ENCODE measurements around the gene HOMER1.

The HOMER1 gene

DNA sequence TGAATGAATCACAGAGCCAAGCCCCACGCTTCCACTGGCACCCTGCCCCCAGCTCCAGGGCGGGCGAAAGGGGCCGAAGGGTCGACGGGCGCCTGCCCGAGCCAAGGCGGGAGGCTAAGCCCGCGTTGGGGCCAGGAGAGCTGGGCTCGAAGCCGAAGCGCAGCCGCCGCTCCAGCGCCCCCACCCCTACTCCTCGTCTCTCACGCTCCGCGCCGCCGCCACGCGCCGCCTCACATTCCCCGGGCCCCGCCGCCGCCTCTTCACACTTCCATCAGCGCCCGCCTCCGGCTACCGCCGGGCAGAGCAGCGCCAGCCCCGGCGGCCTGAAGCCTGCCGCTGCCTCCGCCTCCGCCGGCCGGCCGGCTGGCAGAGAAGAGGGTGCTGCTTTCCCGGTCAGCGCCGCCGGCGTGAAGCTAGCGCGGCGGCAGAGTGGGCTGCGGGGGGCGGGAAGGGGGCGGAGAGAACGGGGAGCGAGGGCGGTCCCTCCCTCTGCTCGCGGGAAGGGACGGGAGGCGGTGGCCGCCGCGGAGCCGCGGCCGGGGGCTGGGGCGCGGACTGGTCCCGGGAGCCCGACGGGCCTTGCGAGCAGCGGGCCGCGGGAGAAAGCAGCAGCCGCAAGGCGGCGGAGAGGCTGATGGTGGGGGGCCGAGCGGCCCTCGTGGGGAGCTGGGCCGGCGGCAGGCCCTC is at the start of gene HOMER1:
Gene HOMER1 (minus strand): TSS at position 431 of the 687 bp plus-strand sequence. CDS start 1,360 bp downstream, outside the sequence.
- DNase-seq, result peak; percentile 77

DNA sequence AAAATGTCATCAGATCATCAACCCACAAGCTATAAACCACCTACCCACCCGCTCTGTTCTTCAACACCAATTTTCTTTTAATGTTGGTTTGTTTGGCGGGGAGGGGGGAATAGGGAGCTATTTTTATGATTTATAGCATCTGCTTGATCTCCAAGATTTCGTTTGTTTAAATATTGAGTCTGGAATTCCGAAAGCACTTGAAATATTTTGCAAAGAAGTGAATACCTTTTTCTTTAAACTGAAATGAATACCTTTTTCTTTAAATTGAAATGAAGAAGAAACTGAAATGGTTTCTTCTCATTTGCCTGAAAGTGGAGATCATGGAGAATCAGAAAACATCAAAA is 49.3 kb upstream of the HOMER1 start:
- no peak for DNase-seq

GRCh38 chr5:79562351-79563246 is 48.7 kb upstream of the HOMER1 start:
- DNase-seq, result no peak

DNA sequence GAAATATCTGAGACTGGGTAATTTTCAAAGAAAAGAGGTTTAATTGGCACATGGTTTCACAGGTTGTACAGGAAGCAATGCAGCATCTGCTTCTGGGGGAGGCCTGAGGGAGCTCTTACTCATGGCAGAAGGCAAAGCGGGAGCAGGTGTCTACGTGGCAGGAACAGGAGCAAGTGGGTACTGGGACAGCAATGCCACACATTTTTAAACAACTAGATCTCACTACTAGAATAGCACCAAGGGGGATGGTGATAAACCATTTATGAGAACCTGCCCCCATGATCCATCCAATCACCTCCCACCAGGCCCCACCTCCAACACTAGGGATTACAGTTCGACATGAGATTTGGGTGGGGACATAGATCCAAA is 47.6 kb upstream of the HOMER1 start:
- peak; percentile 13 for DNase-seq

DNA sequence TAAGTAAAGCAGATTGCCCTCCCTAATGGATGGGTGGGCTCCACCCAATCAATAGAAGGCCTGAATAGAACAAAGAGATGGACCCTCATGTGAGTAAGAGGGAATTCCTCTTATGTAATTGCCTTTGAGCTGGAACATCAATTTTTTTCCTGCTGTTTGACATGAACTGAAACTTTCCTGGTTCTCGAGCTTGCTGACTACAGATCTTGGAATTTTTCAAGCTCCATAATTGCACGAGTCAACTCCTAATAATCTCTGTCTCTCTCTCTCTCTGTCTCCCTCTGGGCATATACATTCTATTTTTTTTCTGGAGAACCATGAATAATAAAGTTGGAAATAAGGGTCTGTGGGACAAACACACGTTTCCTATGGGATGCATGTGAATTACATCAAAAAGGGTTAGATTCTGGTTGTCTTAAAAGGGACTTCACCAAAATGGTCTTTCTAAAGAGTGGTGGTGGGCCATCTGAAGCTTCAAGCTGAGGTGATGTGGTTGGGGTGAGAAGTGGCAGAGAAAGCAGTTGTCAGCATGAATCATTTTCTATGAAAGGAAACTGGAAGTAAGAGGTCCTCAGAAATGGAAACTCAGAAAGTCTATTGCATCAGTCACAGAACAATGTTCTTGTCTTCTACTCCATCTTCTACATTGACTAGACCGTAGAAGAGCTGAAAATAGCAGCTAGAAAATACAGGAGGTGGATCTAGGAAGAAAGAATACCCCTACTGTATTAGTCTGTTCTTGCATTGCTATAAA is 47.0 kb upstream of the HOMER1 start:
- no peak for DNase-seq

GRCh38 chr5:79555418-79555817 is 41.5 kb upstream of the HOMER1 start:
- DNase-seq, result no peak

- no peak for DNase-seq
These were observed 39.0 kb upstream of the HOMER1 start for GRCh38 chr5:79552984-79553383.

- DNase-seq, result no peak
These were observed 34.0 kb upstream of the HOMER1 start for GRCh38 chr5:79547982-79548381.

DNA sequence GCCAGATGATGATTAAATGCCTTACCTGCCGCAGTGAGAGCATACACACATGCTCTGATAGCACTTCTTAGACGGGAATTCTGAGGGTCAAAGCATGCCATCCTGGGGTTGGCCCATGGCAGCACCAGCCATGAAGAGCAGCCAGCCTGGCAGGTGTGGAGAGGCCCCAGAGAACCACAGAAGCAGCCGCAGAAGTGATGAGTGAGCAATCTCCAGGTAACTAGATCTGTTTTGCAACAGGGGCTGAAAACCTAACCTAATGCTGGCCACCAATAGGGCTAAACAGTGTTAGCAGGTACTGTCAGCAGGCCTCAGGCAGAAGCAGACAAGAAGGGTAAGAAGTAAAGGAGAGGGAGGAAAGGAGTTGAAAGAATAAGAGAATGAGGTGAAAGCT is 33.5 kb upstream of the HOMER1 start:
- no peak for DNase-seq

- DNase-seq, result no peak
These were observed 33.0 kb upstream of the HOMER1 start for GRCh38 chr5:79546782-79547428.

GRCh38 chr5:79544131-79544530 is 30.2 kb upstream of the HOMER1 start:
- DNase-seq, result no peak

- DNase-seq, result no peak
These were observed 27.0 kb upstream of the HOMER1 start for GRCh38 chr5:79540939-79541338.

DNA sequence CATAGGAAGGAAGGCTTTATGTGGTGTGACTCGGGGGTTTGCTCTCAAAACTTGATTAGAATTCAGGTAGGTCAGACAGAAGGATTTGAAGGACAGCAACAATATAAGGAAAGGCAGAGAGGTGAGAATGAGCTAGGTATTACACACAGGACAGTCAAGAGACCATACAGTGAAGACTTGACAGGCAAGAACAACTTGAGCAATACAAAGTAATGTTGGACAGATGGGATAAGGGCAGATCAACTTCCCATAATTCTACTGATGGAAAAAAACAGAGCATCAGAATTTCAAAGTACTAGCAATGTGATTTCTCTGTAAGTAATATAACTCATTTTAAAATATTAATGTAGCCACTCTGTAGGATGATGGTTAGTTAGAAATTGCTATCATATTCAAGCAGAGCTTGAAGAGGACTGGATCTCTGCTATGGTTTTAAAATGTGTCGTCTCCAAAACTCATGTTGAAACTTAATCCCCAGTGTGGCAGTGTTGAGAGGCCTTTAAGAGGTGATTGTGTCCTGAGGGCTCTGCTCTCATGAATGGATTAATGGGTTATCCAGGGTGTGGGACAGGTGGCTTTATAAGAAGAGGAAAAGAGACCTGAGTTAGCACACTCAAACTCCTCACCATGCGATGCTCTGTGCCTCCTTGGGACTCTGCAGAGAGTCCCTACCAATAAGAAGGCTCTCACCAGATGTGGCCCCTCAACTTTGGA is 22.4 kb upstream of the HOMER1 start:
- DNase-seq, result no peak

DNA sequence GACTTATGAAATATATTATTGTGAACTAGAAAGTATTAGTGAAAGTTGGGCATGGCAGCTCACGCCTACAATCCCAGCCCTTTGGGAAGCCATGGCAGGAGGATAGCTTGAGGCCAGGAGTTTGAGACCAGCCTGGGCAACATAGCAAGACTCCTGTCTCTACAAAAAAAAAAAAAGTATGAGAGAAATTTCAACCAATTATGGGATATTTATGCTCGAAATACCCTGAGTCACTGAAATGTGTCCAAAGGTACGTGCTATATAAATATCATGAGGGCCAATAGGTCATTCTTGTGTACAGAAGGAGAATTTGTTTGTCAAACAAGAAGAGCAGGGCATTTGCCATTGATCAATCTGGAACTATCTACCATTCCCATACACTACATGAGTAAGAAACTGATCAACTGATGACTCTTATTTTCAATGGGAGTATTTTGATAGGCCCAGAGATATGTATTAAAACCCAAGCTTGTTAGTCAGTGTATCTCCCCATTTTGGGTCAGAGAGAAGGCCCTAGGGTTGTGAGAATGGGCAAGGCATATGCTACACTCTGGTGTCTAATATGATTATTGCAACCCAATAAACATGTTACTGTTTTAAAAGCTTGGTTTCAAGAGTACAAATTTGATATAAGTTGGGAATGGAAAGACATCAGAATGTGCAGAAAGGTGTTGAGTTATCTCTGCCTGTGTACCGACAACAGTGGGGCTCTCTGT is 21.7 kb upstream of the HOMER1 start:
- no peak for DNase-seq

DNA sequence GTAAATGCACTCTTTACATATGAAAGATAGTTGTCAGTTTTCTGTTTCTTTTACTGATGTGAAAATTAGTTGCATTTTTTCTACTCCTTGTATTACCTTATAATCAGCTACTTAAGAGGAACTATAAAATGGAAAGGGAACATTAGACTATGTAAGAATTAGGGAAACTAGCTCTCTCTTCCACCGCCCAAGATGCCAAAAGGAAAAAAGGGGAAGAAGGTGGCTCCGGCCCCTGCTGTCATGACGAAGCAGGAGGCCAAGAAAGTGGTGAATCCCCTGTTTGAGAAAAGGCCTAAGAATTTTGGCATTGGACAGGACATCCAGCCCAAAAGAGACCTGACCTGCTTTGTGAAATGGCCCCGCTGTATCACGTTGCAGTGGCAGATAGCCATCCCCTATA is 15.2 kb upstream of the HOMER1 start:
- no peak for DNase-seq

GRCh38 chr5:79527431-79527830 is 13.5 kb upstream of the HOMER1 start:
- no peak for DNase-seq

DNA sequence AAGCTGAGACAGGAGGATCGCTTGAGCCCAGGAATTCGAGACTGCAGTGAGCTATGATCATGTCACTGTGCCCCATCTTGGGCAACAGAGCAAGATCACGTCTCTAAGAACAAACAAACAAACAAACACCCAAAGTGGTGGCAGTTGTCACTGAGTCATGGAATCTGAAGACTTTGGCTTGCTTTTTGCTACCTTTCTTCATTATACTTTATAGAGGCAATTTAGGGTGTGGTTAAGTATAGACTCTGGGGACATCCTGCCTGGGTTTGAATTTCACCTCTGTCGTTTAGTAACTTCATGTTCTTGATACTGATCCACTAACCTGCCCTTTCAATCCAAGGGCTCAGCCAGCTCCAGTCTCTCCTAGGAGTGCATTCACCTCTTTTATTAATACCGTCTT is 13.0 kb upstream of the HOMER1 start:
- no peak for DNase-seq

DNA sequence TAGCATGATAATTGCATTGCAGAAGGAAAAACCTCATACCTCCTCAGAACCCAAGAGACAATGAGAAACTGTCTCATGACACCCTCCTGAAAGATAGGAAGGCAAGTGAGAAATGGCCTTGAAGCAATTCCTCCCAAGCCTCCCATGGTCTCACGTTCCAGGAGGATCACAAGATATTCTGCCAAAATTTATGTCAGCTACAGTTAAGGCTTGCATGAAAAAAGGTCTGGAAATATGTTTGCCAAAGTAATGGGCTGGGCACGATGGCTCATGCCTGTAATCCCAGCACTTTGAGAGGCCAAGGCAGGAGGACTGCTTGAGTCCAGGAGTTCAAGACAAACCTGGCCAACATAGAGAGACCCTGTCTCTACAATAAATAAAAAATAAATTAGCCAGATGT is 12.6 kb upstream of the HOMER1 start:
- no peak for DNase-seq

- no peak for DNase-seq
These were observed 7.2 kb upstream of the HOMER1 start for GRCh38 chr5:79521156-79521555.

DNA sequence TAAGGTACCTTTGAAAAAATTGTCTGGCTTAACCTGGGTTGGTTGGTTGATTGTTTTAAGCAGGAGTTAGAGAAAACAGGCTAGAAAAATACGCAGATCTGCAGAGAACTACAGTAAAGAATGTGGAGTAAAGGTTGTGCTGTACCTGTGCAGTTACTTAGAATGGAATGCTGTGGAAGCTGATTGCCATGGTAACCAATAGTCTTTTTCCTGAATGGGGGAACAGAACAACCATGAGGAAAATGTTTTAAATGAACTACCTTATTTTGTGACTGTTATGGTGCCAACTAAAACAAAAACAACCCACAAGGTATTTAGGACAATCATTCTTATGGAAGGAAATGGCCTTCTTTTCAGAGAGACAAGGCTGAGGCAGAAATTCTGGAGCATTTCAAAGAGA is 4.8 kb upstream of the HOMER1 start:
- no peak for DNase-seq

DNA sequence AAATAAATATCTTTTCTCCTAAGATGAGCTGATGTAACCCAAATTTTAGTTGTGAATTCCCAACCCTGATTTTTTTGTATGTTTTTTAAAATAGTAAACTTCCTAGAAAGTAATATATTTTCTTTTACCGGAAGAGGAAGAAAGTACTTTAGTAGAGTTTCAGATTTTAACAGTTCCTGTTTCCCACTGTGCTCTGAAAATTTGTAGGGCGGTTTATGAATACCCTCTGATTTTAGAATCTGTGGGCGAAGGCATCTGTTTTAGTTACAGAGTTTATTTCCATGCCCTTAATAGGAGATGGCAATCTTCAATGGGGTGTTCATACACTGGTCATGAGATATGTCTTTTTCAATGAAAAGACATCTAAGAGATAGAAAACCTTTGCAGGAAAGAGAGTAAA is 3.7 kb upstream of the HOMER1 start:
- no peak for DNase-seq

DNA sequence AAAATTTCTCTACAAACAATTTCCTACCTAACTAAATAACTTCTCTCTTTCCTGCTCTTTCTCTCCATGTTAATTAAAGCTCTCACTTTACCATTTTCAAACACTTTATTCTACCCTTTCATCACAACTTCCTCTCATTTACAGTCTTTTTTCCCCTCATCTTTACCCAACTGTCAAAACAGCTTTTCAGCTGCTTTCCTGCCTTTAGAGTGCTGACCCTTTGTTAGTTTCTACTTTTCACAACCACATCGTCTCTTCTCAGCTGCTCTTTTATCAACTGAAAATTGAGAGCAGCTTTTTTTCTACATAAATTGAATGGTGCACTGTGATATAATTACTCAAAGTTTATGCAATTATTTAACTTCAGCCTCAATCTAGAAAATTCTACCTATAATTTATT is 3.1 kb upstream of the HOMER1 start:
- no peak for DNase-seq

Measured in stimulated activated CD4-positive, alpha-beta T cell treated with anti-CD3 and anti-CD28 coated beads, Interleukin-12 subunit alpha, Interleukin-12 subunit beta, amount 100 ng/mL, for 4 hours (primary cell).